GM21529 (cell line): ENCODE data around the gene CETP.
A peak's percentile ranks its signal among the peaks of the same experiment; 100 is the strongest.
"Not testable (repeated sequence)": the region's sequence is repeated elsewhere in the genome, so short reads cannot be mapped to it uniquely, and the experiment has no call there.

ENCODE experiments used
- ATAC-seq: cut with Tn5 transposase; IDR thresholded peaks from one replicate; pipeline ENCODE4 v1.9.1; 2021; ENCODE audit not compliant: unreplicated experiment

The CETP gene

GRCh38 chr16:56953006-56953405 lies 8.7 kb upstream of the CETP start:
- ATAC-seq, result no peak

DNA sequence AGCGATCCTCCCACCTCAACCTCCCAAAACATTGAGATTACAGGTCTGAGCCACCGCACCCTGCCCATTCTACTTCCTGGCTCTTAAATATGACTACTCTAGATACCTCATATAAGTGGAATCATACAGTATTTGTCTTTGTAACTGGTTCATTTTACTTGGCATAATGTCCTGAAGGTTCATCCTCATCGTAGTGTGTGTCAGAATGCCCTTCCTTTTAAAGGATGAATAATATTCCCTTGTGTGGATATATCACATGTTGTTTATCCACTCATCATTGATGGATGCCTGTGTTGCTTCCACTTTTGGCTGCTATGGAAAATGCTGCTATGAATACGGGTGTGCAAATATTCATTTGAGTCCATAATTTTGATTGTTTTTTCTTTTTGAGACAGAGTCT lies 5.7 kb upstream of the CETP start:
- ATAC-seq, result no peak

- ATAC-seq, result no peak
Measured at GRCh38 chr16:56956756-56957155, 5.0 kb upstream of the CETP start.

GRCh38 chr16:56960681-56961281 lies 969 bp upstream of the CETP start:
- ATAC-seq, result no peak

GRCh38 chr16:56961386-56961785 lies 364 bp upstream of the CETP start:
- no peak for ATAC-seq

GRCh38 chr16:56964243-56965148 lies 2.7 kb downstream of the CETP start:
- ATAC-seq, result peak; percentile 69

DNA sequence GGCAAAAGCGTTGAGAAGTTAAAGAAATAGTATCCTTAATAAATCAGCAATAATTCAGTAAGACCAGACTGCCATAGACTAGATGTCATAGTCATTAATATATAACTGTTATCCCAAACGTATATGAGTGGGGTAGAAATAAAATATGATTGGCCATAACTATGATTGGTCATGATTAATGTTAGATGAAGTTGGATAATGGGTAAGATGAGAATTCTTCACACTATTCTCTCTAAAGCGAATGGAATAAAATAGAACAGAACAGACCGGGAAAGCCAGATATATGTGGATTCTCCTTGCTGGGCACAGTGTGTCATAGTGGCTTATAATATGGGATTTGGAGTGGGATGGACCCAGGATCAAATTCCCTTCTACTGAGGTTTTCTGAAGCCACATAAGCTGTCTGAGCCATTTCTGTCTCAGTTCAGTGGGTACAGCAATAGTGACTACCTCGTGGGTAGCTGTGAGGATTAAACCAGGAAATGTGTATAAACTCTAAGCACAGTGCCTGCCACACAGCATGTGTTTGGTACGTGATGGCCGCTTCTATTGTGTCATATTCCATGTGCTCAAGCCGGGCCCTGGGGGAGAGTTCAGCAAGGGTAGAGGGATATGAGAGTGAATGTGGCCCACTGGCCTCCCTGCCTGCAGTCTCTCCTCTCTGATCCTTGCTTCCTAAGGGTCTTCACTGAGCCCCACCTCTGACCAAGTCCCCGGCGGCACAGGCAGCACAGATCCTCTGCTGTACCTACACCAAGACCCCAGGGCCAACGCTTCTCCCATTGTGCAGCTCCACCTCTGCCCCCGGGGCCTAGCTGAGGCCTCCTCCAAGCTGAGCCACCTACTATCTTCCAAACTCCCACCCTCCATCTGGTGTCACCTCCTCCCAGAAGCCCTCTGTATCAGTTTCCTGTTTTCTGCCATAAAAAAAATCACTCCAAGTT lies 3.7 kb downstream of the CETP start:
- no peak for ATAC-seq

- no peak for ATAC-seq
Measured at GRCh38 chr16:56966093-56966475, 4.3 kb downstream of the CETP start.

DNA sequence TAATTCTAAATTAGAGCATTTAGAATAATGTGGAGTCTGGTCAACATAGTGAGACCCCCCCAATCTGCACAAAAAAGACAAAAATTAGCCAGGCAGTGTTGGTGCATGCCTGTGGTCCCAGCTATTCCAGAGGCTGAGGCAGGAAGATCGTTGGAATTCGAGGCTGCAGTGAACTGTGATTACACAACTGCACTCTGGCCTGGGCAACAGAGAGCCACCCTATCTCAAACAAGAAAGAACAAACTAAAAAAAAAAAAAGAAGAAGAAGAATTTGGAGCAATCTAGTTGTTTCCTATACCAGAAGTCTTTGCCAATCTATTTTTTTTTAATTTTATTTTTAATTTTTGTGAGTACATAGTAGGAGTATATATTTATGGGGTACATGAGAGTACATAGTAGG lies 6.0 kb downstream of the CETP start:
- no peak for ATAC-seq

GRCh38 chr16:56969769-56970168 lies 8.0 kb downstream of the CETP start:
- no peak for ATAC-seq

- peak; percentile 81 for ATAC-seq
Measured at GRCh38 chr16:56970934-56971767, 9.4 kb downstream of the CETP start.

- no peak for ATAC-seq
Measured at GRCh38 chr16:56971768-56972043, 10.0 kb downstream of the CETP start.

GRCh38 chr16:56972403-56973293 lies 10.9 kb downstream of the CETP start:
- no peak for ATAC-seq

- ATAC-seq, result no peak
Measured at GRCh38 chr16:56973294-56973689, 11.5 kb downstream of the CETP start.

GRCh38 chr16:56973899-56974298 lies 12.1 kb downstream of the CETP start:
- not testable (repeated sequence) for ATAC-seq

- ATAC-seq, result no peak
Measured at GRCh38 chr16:56974549-56975300, 13.0 kb downstream of the CETP start.

DNA sequence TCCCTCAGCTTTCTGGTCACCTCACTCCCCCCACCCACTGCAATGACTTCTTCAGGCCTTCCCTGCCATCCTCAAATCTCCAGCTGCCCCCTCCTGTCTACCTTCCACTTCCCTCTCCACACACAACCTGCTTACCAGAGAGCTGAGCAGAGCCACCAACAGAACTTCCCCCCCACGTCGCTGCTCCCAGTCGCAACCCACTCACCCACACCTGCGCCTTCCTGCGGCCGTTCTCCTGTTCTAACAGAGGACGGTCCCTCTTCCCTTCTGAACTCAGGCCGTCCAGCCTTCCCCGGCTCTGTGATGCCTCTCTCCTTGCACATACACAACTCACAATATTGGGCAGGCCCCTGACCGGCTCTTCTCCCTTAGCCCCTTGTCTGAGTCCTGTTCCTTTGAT lies 14.0 kb downstream of the CETP start:
- ATAC-seq, result no peak

- ATAC-seq, result no peak
Measured at GRCh38 chr16:56977216-56977615, 15.5 kb downstream of the CETP start.

GRCh38 chr16:56977823-56978430 lies 16.2 kb downstream of the CETP start:
- ATAC-seq, result no peak
